Umbilical cord (tissue), 2 donors: ENCODE measurements around the gene HEPACAM. TPM values are rescaled to one million over a fixed set of nuclear protein-coding genes. Genes with fewer than 3 reads are reported as not detected.

Experiments used
- DNase-seq: peaks from one replicate; pipeline ENCODE4 v3.0.0-alpha.2; 2015; ENCODE audit warnings: low spot score
- total RNA-seq: library from RNA; depleted of rRNA; stranded (reverse); fragments of >200 nt; gene quantifications from one replicate; pipeline ENCODE4 v1.2.3, GENCODE V29; 2014; ENCODE audit warnings: low replicate concordance; ENCODE audit not compliant: insufficient read depth

HEPACAM gene
- total RNA-seq, 1 donor from 2014 or later, result 1.9 TPM

DNA sequence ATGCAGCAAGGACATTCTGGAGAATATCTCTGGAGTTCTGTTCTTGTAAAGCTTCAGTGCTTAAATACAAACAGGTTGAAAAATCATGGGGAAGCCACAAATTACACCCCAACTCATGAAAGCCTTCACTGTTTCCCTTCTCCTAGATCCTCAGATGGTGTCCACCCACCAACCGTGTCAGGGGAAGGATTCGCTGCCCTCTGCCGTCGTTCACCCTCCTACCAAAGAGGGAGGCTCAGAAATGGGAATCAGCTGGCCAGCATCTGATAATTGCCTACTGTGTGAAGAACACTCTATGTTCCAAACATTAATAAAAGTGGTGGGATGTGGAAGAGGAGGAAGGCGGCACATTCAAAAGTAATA is 7.4 kb upstream of the HEPACAM start:
- DNase-seq, result no peak

DNA sequence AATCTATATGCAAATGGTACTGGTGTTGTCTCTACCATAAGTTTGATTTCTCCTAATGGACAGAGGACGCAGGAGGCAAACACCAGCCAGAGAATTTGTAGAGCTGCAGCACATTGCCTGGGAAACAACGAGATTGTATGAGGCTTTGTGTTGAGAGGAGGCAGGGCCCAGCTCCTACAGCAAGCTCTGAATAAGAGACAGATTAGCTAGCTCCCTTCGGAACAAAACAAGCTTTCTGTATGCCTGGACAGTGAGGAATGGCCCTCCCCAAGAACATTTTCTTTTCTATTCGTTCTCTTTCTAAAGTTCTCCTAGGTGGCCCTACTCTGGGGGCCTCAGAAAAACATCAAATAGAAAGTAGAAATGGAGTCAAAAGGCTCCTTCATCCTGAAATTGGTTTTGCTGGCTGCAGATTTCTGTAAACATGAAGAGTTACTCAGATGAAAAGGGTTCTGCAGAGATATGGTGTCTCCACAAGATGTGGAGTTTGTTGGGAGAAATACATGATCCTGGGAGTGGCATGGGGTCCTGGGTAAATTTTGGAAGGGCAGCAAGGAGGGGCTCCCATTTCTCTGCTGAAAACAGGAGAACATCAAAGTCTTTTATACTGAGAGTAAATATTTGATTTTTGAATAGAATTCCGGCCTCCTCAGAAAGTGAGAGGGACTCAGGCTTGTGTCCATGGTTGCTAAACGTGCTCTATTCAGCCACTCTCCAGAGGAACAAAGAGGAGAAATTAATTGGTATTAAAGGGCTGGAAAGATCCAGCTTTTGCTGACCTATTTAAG is 6.8 kb upstream of the HEPACAM start:
- no peak for DNase-seq

DNA sequence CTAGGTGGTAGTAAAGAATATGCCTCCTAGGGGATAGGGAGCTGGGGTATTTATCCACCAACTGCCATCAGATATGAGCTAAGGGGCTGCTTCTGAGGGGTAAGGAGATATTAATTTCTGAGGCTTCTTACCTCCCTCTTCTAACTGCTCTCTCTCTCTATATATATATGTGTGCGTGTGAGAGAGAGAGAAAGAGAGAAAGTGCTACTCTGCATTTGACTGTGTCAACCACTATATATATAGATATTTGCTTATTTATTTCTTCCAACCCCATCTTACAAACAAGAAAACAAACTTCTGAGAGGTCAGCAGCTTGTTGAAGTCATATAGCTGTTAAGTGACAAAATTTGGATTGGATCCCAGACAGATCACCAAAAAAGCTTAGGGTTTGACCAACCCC is 5.9 kb upstream of the HEPACAM start:
- no peak for DNase-seq

DNA sequence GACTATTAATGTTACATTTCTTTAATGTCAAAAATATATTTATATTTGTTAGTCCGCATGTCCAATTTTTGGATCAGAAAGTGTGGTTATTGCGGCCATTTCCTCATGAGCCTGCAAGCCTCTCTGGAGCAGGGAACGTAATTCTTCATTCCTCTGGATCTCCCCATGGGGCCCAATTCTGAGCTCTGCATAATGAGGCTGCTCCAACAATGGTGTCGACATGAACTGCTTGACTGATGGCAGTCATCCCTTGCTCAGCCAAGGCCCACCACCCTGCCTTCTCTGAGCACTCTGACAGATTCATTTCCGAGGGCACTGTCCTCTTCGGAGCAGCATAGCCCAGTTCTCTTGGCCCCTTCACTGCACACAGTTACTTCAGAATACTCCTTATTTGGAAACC is 3.1 kb upstream of the HEPACAM start:
- no peak for DNase-seq

DNA sequence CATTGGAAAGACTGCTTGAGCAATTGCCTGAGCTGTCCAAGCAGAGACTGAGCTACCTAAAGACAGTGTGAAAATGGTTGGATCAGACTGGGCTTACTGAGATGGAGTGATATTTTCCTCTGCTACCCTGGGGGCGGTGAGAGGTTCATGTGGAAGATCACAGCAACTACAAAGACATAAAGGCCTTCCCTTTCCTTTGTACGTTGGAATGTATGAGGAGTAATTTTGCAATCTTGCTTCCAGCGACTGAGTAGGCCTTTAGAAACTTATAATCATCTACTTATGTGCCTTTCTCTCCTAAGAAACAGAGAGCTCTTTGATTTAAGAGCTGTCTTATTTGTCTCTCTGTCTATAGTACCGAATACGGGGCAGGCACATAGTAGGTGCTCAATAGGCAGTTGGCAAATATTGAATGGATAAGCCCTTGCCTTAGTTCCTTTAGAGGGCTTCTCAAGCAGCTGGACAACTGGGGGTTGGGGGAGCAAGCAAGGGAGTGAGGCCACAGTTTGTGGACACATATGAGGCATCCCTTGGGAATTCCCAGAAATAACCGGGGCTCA is 2.4 kb upstream of the HEPACAM start:
- no peak for DNase-seq

DNA sequence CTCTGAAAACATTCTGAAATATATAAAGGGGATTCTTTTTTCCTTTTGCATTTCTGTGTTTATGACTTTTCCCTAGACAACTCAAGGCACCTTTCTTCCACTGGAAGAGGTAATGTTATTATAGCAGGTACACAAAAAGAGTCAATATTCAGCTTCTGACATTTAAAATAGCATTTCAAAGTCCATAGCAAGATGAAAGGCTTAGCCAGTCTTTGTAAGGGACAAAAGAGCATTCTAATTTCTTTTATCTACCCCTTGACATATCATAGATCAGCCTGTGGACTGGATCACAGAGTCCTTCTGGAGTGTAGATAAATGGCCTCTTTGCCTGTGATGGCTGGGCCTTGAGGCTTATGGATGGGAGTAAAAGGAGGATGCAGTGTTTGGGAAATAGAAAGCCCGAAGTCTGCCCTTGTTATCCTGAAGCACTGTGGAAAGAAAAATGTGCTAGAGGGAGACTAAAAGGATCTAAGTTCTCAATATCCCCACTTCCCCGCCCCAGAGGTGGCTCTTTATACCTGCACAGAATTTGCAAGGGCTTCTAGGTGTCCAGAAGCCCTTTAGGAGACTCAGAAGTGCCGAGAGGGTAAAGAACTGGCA is 1.6 kb upstream of the HEPACAM start:
- no peak for DNase-seq

DNA sequence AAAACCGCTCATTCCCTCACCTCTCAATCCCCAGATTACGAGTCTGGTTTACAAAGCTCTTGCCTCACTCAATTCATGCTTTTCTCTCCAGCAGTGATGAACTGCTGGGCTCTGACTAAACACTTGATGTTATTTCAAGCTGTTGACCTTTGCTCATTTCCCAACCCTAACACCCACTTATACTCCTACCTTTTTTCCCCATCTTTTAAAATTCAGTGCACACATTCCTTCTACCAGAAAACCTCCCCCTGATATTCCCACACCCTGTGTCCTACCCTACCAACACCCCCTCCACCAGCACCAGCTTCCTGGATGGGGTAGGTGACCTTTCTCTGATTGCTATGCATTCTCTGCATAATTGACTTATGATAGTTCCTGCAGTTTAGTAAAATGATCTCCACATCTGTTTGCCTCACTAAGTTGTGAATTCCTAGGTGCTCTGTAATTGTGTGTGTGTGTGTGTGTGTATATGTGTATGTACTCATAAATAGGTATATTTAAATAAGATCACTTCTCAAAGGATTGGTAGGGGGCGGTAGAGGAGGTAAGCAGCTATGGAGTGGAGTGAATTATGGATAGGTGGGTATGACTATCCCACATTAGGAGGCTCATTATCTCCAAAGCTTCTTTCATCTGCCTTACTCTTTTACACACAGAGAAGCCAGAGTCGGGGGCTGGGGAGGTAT is 842 bp downstream of the HEPACAM start:
- no peak for DNase-seq

DNA sequence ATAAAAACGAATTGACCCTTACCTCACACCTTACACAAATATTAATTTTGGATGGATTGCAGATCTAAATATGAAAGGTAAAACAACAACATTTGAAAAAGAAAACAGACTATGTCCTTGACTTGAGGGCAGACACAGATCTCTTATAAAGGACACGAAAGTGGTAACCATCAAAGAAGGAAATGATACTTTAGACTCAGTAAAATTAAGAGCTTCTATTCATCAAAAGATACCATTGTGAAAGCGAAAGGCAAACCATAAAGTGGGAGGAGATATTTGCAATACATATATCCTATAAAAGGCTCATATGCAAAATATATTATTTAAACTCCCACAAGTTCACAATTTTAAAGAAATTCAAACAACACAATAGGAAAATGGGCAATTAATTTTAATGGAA is 5.0 kb downstream of the HEPACAM start:
- DNase-seq, result no peak

DNA sequence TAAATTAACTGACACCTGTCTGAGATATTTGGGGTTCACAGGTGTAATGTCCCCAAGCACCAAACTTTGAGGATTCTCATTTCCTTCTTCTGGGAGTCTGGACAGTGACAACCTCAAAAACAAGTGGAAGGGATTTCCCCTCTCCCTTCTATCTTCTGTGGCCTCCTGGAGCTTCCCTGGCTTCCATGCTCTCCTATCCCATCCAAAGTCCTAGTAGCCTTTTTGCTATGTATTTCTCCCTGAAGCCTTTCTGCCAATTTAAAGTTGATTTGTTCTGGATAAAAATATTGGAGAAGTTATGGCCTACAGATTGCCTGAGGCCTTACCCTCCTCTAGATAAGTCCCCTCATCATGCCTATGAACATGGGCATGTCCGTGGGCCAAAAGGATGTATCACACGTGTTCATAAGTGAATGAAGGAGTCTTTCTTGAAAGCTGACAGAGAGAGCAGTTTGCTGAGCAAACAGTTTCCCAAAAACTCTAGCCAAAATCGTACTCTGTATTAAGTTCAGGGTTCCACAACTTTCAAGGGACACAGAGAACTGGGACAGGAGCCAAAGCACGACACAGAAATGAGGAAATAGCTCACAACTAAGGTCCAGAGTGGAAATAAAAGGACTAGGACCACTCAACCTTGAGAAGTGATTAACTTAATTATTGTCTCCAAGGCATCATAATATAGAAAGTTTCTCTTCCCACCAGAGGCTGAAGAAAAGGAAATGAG is 6.7 kb downstream of the HEPACAM start:
- no peak for DNase-seq

DNA sequence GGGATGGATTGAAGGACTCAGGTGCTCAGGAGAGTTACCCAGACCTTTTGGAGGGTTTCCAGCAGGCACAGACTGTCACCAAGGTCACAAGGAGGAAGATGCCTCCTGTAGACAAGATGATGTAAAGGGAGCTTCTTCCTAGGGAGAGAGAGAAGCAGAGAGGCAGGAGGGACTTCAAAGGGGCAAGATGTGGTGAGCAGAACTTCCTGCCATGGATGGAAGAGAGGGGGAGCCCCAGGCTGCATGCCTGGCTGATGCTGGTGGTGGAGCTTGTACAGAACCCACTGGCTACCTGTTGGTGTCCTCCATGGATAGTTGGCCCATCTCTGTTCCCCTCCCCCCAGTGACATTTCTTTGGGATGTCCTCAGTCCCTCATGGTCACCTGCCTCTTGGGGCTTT is 12.6 kb downstream of the HEPACAM start:
- no peak for DNase-seq

DNA sequence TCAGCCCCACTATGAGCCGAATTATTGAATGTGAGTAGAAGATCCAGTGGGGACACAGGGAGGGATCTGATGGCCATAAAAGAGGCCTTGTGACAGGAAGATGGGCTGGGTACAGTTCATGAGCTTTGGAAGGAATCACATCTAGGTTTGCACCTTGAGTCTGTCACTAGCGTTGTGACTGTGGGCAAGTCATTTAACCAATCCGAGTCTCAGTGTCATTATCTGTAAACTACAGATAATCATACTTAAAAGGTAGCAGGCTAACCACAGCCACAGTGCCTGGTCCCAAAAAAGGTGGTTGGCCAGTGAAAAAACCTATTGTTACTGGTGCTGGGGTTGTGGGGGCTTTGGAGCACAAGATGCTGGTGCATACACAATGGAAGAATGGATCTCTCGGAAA is 13.0 kb downstream of the HEPACAM start:
- DNase-seq, result no peak

DNA sequence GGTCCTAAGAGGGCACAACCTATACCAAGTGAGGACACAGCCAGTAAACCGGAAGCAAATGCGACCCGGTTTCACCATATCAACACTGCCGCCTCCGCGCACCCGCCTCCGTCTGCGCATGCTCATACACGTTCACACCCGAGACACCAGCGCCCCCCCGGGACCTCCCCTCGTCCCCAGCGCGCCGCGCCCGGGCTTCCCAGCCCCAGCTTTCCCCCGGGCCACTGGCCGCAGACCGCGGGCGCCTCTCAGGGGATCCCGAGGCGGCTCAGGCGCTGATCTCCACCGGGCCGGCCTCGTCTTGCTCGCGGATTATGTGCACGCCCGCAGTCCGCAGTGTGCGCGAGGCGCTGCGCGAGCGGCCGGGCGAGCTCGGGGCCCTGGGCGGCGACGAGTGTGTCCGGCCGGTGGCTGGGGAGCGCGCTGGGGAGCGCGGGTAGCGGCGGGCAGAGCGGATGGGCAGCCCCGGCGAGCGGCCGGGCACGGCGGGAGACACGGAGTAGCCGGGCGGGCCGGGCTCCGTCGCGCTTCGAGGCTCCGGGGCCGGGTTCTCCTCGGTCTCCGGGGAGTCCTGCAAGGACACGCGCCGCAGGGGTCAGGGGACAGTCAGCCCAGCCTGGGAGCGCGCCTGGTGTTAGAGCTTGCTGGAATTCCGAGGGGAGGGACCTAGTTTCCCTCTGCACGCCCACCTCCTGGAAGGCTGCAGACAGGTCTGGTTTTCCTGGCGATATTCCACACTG is 14.8 kb downstream of the HEPACAM start:
- DNase-seq, result peak; percentile 77

DNA sequence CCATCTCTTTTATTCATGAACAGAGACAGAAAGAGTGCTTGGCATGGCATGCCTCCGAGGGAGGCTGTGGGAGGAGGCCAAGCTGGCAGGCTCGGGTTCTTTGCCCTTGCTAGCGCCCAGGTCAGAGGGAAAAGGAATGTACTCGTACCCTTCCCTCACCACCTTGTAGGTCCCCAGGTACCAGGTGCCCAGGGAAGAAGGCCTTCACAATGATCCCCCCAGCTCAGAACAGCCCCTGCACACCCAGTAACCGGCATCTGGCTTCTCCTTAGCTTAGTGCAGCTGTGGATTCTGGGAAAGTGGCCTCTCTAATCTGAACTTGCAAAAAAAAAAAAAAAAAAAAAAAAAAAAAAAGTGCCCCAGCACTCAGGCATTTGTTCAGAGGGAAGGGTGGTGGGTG is 15.5 kb downstream of the HEPACAM start:
- no peak for DNase-seq

DNA sequence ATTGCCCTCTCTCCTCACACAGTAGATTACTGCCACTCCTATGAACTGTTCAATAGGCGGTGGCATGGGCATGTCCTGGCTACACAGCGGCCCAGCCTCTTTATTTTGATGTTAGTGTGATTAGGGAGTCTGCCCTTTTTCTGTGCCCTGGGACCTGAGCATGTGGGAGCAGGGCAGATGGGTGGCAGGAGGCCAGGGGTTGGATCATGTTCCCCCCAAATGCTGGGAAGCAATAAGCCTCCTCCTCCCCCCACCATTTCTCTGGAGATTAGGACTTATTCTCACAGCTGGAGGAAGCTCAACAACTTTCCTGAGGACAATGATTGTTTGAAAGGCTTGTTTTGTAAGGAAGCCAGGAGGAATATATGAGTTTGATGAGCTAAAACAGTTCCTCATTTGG is 15.9 kb downstream of the HEPACAM start:
- no peak for DNase-seq

DNA sequence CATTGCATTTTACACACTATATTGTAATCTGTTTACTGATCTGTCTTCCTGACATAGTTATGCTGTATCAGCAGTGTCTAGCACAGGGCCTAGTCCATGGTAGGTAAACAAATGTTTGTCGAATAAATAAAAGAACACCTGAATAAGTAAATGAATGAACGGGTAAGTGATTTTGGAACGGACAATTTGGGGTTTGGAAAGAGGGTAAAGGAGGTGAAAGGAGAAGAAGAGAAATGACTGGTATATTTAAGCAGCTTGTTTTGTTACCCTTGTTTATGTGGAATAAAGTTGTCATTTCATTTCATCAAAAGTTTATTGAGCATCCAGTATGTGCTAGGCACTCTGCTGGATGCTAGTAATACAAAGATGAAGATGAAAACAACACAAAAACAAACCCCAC is 16.9 kb downstream of the HEPACAM start, which contains the start of gene HEPN1:
Gene HEPN1, plus strand, starts transcription at position 301 of the 400 bp plus-strand sequence.
- DNase-seq, result no peak

DNA sequence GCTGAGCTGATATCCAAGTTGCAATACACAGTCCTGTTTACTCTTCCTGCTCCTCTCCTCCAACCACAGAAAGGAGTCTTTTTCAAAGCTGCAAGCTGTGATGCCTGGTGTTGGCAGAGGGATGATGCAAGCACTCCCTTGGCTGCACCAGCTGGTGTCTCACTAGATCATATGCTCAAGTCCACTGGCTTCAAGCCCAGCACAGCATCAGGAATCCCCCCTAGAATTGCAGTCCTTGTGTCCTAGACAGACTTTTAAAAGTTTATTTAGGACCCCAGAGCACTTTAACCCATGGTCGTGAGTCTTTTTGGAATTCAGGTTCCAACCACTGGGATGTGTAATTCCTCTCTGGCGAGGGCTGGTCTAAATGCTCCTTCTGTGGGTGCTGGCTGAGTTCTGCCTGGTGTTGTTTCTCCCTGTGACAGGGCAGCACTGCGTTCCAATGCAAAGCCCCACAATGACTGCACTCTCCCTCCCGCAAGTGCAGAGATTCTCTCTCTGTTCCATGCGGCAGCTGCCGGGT is 18.7 kb downstream of the HEPACAM start:
- DNase-seq, result no peak

DNA sequence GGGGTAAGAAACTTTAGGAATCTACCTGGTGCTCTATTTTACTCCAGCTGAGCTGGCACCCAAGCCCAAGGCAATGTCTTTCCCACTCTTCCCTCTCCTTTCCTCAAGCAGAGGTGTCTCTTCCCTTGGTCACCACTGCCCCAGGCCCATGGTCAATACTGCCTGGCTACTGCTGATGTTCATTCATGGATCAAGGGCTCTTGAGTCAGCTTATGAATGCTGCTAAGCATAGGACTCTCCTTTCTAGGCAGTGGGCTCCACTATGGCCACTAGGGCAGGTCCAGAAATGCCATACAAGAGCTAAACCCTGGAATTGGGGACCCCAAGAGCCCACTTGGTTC is 19.5 kb downstream of the HEPACAM start:
- DNase-seq, result no peak

DNA sequence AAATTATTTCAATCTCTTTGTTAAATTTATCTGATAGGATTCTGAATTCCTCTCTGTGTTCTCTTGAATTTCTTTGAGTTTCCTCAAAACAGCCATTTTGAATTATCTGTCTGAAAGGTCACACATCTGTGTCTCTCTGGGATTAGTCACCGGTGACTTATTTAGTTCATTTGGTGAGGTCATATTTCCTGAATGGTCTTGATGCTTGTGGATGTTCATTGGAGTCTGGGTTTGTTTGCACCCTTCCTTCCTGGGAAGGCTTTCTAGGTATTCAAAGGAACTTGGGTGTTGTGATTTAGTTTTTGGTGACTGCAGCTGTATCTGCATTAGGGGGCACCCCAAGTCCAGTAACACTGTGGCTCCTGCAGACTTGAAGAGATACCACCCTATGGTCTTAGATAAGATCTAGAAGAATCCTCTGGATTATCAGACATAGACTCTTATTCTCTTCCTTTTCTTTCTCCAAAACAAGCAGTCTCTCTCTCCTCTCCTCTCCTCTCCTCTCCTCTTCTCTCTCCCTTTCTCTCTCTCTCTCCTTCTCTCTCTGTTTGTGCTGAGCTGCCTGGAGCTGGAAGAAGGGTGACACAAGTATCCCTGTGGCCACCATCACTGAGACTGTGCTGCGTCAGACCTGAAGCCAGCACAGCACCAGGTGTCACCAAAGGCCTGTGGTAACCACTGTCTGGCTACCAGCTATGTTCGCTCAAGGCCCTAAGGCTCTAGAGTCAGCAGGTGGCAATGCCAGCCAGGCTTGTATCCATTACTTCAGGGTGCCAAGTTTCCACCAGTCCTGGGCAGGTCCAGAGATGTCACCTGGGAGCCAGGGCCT is 20.1 kb downstream of the HEPACAM start:
- DNase-seq, result no peak

DNA sequence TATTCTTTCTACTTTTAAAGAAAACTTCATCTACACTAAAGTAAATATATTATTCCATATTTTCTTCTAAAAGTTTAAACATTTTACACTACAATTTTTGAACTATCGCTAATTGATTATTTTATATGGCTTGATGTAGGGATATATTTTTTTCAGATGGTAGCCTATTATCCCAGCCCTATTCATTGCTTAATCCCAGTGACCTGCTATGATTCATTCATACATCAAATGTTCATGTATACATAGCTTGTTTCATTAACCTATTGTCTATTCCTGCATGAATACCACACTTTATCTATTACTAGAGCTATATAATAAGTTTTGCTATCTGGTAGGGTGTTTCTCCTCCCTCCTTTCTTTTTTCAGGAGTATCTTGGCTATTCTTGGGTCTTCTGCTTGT is 33.2 kb downstream of the HEPACAM start:
- no peak for DNase-seq

DNA sequence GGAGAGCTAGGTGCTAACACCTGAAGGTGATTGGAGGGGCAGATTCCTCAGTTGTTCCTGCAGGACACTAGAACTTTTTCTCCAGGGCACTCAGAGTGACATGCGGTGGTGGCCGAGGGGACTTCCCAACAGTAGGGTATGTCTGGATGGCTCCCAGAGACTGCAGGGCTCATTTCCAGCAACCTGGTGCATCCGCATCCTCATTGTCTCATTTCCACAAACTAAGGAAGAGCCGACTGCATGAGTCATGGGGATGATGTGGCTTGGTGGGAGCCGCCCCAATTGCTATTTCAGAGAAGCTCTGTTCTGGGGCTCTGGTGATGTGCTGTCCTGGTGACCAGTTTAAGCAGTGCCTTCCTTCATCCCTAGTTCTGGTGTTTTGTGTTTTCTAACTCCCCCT is 35.4 kb downstream of the HEPACAM start:
- peak; percentile 42 for DNase-seq
